GM12873 (cell line): ENCODE data around the gene FAM168A.

ENCODE experiments used
- TF ChIP-seq, protein P1 (sequence below): IDR thresholded peaks from 2 replicates; pipeline ENCODE4 v1.5.1; 2012; ENCODE audit warnings: low read depth, mild to moderate bottlenecking, moderate library complexity, low read length, control low read depth; ENCODE audit not compliant: insufficient read depth; ENCODE audit errors: missing control alignments

Gene FAM168A

GRCh38 chr11:73361953-73362776, 235.7 kb downstream of the FAM168A start:
- TF ChIP-seq, protein P1, sequence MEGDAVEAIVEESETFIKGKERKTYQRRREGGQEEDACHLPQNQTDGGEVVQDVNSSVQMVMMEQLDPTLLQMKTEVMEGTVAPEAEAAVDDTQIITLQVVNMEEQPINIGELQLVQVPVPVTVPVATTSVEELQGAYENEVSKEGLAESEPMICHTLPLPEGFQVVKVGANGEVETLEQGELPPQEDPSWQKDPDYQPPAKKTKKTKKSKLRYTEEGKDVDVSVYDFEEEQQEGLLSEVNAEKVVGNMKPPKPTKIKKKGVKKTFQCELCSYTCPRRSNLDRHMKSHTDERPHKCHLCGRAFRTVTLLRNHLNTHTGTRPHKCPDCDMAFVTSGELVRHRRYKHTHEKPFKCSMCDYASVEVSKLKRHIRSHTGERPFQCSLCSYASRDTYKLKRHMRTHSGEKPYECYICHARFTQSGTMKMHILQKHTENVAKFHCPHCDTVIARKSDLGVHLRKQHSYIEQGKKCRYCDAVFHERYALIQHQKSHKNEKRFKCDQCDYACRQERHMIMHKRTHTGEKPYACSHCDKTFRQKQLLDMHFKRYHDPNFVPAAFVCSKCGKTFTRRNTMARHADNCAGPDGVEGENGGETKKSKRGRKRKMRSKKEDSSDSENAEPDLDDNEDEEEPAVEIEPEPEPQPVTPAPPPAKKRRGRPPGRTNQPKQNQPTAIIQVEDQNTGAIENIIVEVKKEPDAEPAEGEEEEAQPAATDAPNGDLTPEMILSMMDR: no peak

DNA sequence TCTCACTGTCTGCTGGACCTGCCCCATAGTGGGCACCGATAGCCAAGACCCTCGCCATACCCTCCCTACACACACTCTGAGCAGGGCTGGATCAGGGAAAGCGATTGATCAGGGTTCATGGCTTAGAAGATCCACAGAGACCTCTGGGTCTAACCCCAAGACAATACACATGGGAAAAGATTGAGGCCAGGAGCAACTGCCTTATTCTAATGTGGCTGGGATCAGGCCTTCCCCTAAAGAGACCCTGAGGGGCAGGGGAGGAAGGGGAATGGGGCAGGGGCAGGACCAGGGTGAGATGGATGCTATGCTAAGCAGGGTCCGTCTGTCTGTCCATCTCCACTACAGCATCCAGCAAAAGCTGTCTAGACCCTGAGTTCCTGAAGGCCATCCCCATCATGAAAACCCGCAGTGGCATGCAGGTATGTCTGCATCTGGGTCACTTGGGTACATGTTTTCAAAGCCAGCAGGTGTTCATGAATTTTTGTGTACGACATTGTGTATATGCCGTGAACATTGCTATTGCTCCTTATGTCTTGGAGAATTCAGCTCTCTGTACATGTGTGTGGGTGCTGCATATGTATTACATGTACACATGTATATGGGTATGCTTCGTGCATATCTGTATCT, 237.1 kb downstream of the FAM168A start:
- TF ChIP-seq, protein P1: no peak

- TF ChIP-seq, protein P1: peak; percentile 69
Observed at GRCh38 chr11:73359930-73360742, 237.8 kb downstream of the FAM168A start.

GRCh38 chr11:73359341-73359740, 238.6 kb downstream of the FAM168A start:
- TF ChIP-seq, protein P1: no peak

DNA sequence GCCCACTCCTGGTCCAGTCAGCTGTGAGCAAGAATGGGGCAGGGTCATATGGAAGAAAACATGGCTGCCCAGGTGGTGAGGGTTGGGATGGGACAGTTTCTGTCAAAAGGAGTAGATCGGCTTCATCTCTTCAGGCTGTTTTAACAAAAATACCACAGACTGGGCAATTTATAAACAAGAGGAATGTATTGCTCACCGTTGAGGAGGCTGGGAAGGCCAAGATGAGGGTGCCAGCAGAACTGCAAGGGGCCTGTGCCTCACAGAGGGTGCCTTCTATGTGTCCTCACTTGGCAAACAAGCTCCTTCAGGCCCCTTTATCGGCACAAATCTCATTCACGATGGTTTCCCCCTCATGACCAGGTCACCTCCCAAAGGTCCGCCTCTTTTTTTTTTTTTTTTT, 239.8 kb downstream of the FAM168A start:
- TF ChIP-seq, protein P1: no peak

- TF ChIP-seq, protein P1: no peak
Observed at GRCh38 chr11:73356979-73357860, 240.7 kb downstream of the FAM168A start.
